Activated CD4-positive, alpha-beta T cell treated with anti-CD3 and anti-CD28 coated beads for 36 hours (primary cell): ENCODE results near the gene BCR. TPM values are rescaled to one million over a fixed set of nuclear protein-coding genes. Genes with fewer than 3 reads are reported as not detected.

ENCODE experiments used
- ATAC-seq: fragments of 200-7000 bp; cut with Tn5 transposase; one replicate; pipeline ENCODE4 v1.10.0; 2021; ENCODE audit warnings: mild to moderate bottlenecking, moderate library complexity
- CTCF ChIA-PET: fragments of 350-600 bp; sonication (Branson Sonifier 250); formaldehyde crosslinking; loops from one replicate; lab custom pipeline; 2021; ENCODE audit warnings: antibody characterized with exemption; lab: Charles Lee
- POLR2A ChIA-PET: fragments of 350-600 bp; sonication (Branson Sonifier 250); formaldehyde crosslinking; loops from one replicate; lab custom pipeline; 2021; ENCODE audit warnings: antibody characterized with exemption, inconsistent platforms; lab: Charles Lee
- DNase-seq: peaks from one replicate; pipeline ENCODE4 v3.0.0-alpha.2; 2020
- H3K27ac Mint-ChIP-seq: one replicate; pipeline ENCODE4 v1.8.0; 2021; ENCODE audit warnings: mixed read lengths
- H3K27me3 Mint-ChIP-seq: one replicate; pipeline ENCODE4 v1.8.0; 2021; ENCODE audit warnings: mixed read lengths
- H3K36me3 Mint-ChIP-seq: one replicate; pipeline ENCODE4 v1.8.0; 2021; ENCODE audit warnings: low read depth, mixed read lengths
- H3K4me1 Mint-ChIP-seq: one replicate; pipeline ENCODE4 v1.8.0; 2021; ENCODE audit warnings: mixed read lengths
- H3K4me3 Mint-ChIP-seq: one replicate; pipeline ENCODE4 v1.8.0; 2021; ENCODE audit warnings: mild to moderate bottlenecking, moderate library complexity, mixed read lengths
- H3K9me3 Mint-ChIP-seq: one replicate; pipeline ENCODE4 v1.8.0; 2021; ENCODE audit warnings: low read depth, mixed read lengths
- intact Hi-C, 2 experiments: fragments of 100-400 bp; cut with DNase I in 1 of 2; cut with micrococcal nuclease in 1 of 2; formaldehyde crosslinking; loops; one replicate each; pipeline versions ENCODE4 v1.14.2 to v1.15.1; 2022 to 2024; cut with DNase I, micrococcal nuclease
- total RNA-seq, 2 experiments: library from RNA; stranded (reverse); gene quantifications; one replicate each; pipeline ENCODE4 v1.2.3, GENCODE V29; 2021

The BCR gene
- total RNA-seq, 2 experiments from 2014 or later = 45.5 to 58.0 TPM

GRCh38 chr22:23266780-23267179 is 86.5 kb downstream of the BCR start:
- H3K4me3 Mint-ChIP-seq = no peak overlapping the region
- intact Hi-C loops = no loop called here
- ATAC-seq (no peak), DNase-seq (no peak)
- H3K27me3 Mint-ChIP-seq = no peaks in the 10 kb centered on the region
- POLR2A ChIA-PET = no interaction called here
- H3K27ac Mint-ChIP-seq = no peak overlapping the region
- H3K4me1 Mint-ChIP-seq = no peaks in the 10 kb centered on the region
- no peaks in the 10 kb centered on the region for H3K9me3 Mint-ChIP-seq
- CTCF ChIA-PET = no interaction called here
- H3K36me3 Mint-ChIP-seq = peaks cover 17% of the 10 kb centered on the region

- H3K27me3 Mint-ChIP-seq = no peaks in the 10 kb centered on the region
- no peaks in the 10 kb centered on the region for H3K4me1 Mint-ChIP-seq
- no peaks in the 10 kb centered on the region for H3K9me3 Mint-ChIP-seq
- DNase-seq = no peak
- ATAC-seq = no peak
- no peak overlapping the region for H3K4me3 Mint-ChIP-seq
- H3K27ac Mint-ChIP-seq = no peak overlapping the region
- POLR2A ChIA-PET = no interaction called here
- peaks cover 17% of the 10 kb centered on the region for H3K36me3 Mint-ChIP-seq
- intact Hi-C loops = no loop called here
- CTCF ChIA-PET = no interaction called here
Measured at GRCh38 chr22:23267226-23268043, 87.1 kb downstream of the BCR start.

GRCh38 chr22:23268139-23268712 is 87.9 kb downstream of the BCR start:
- Mint-ChIP-seq H3K27ac (no peak overlapping the region), H3K27me3 (no peaks in the 10 kb centered on the region), H3K9me3 (no peaks in the 10 kb centered on the region), H3K36me3 (peaks cover 17% of the 10 kb centered on the region), H3K4me1 (no peaks in the 10 kb centered on the region), H3K4me3 (no peak overlapping the region)
- DNase-seq (no peak), ATAC-seq (no peak)
- ChIA-PET POLR2A (no interaction called here), CTCF (interaction anchor here (0.9 kb wide), 1 partner anchor 12 kb away, joined by 3 read pairs; no protein-coding TSS in a partner anchor)
- intact Hi-C loops = no loop called here

- ChIA-PET CTCF (interaction anchor here (0.9 kb wide), 1 partner anchor 12 kb away, joined by 3 read pairs; no protein-coding TSS in a partner anchor), POLR2A (no interaction called here)
- Mint-ChIP-seq H3K4me3 (no peak overlapping the region), H3K27me3 (no peaks in the 10 kb centered on the region), H3K27ac (no peak overlapping the region), H3K4me1 (no peaks in the 10 kb centered on the region), H3K36me3 (peaks cover 14% of the 10 kb centered on the region), H3K9me3 (no peaks in the 10 kb centered on the region)
- peak; percentile 25 for ATAC-seq
- intact Hi-C loops = no loop called here
- no peak for DNase-seq
Measured at GRCh38 chr22:23268877-23269276, 88.6 kb downstream of the BCR start.

- H3K4me3 Mint-ChIP-seq = no peak overlapping the region
- H3K9me3 Mint-ChIP-seq = no peaks in the 10 kb centered on the region
- intact Hi-C loops = loop anchor here in 1 of 2 experiments (5.0 kb wide), 1 partner anchor 72 kb away; no protein-coding TSS in a partner anchor
- no peaks in the 10 kb centered on the region for H3K4me1 Mint-ChIP-seq
- no peaks in the 10 kb centered on the region for H3K27me3 Mint-ChIP-seq
- no peak overlapping the region for H3K27ac Mint-ChIP-seq
- CTCF ChIA-PET = interaction anchor here (1.4 kb wide), 1 partner anchor 12 kb away, joined by 6 read pairs; no protein-coding TSS in a partner anchor
- ATAC-seq = no peak
- H3K36me3 Mint-ChIP-seq = peaks cover 10% of the 10 kb centered on the region
- no peak for DNase-seq
- POLR2A ChIA-PET = no interaction called here
Measured at GRCh38 chr22:23269441-23270211, 89.3 kb downstream of the BCR start.

DNA sequence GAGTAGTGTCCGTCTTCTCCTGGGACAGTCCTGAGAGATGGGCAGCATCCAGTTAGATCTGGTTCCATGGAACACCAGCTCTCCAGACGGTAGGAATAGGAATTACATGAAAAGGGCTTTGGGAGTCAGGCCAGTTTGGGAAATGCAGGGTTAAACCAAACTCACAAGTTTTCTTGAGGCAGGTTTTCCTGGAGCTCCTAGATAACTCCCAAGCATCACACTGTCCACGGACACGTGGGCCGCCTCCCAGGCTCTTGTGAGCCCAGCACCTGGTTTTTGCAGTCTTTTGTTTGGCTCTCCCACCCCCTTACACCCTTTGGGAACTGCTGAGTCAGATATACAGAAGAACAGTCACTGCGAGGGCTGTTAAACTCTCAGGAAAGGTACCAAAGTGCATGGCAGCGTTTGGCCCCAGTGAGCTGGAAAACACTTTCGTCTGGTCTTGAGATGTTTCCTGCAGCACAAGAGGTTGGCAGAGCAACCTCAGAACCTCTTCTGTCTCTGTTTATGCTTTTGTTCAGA is 90.0 kb downstream of the BCR start:
- POLR2A ChIA-PET = no interaction called here
- H3K27ac Mint-ChIP-seq = no peak overlapping the region
- no peaks in the 10 kb centered on the region for H3K9me3 Mint-ChIP-seq
- intact Hi-C loops = loop anchor here in 1 of 2 experiments (5.0 kb wide), 1 partner anchor 73 kb away; no protein-coding TSS in a partner anchor
- DNase-seq (no peak), ATAC-seq (no peak)
- H3K27me3 Mint-ChIP-seq = no peaks in the 10 kb centered on the region
- peaks cover 10% of the 10 kb centered on the region for H3K36me3 Mint-ChIP-seq
- H3K4me1 Mint-ChIP-seq = no peaks in the 10 kb centered on the region
- CTCF ChIA-PET = interaction anchor here (1.4 kb wide), 1 partner anchor 12 kb away, joined by 6 read pairs; no protein-coding TSS in a partner anchor
- H3K4me3 Mint-ChIP-seq = no peak overlapping the region

- H3K4me1 Mint-ChIP-seq = no peaks in the 10 kb centered on the region
- ATAC-seq (no peak), DNase-seq (no peak)
- intact Hi-C loops = loop anchor here in 1 of 2 experiments (5.0 kb wide), 1 partner anchor 74 kb away; no protein-coding TSS in a partner anchor
- H3K27me3 Mint-ChIP-seq = no peaks in the 10 kb centered on the region
- H3K27ac Mint-ChIP-seq = no peak overlapping the region
- POLR2A ChIA-PET = no interaction called here
- H3K9me3 Mint-ChIP-seq = no peaks in the 10 kb centered on the region
- CTCF ChIA-PET = interaction anchor here (1.4 kb wide), 1 partner anchor 11 kb away, joined by 6 read pairs; no protein-coding TSS in a partner anchor
- no peak overlapping the region for H3K4me3 Mint-ChIP-seq
- H3K36me3 Mint-ChIP-seq = peaks cover 10% of the 10 kb centered on the region
Measured at GRCh38 chr22:23270798-23271596, 90.7 kb downstream of the BCR start.

- POLR2A ChIA-PET = no interaction called here
- Mint-ChIP-seq H3K4me1 (no peaks in the 10 kb centered on the region), H3K4me3 (no peak overlapping the region), H3K36me3 (peaks cover 10% of the 10 kb centered on the region), H3K9me3 (no peaks in the 10 kb centered on the region), H3K27me3 (no peaks in the 10 kb centered on the region), H3K27ac (no peak overlapping the region)
- DNase-seq = no peak
- intact Hi-C loops = loop anchor here in 1 of 2 experiments (5.0 kb wide), 1 partner anchor 74 kb away; no protein-coding TSS in a partner anchor
- ATAC-seq = no peak
- CTCF ChIA-PET = no interaction called here
Measured at GRCh38 chr22:23271597-23271908, 91.2 kb downstream of the BCR start.

GRCh38 chr22:23272371-23272770 is 92.1 kb downstream of the BCR start:
- Mint-ChIP-seq H3K4me1 (no peaks in the 10 kb centered on the region), H3K27ac (no peak overlapping the region), H3K9me3 (no peaks in the 10 kb centered on the region), H3K27me3 (no peaks in the 10 kb centered on the region), H3K4me3 (no peak overlapping the region), H3K36me3 (peaks cover 10% of the 10 kb centered on the region)
- CTCF ChIA-PET = no interaction called here
- POLR2A ChIA-PET = no interaction called here
- DNase-seq (no peak), ATAC-seq (no peak)
- intact Hi-C loops = loop anchor here in 1 of 2 experiments (5.0 kb wide), 1 partner anchor 75 kb away; no protein-coding TSS in a partner anchor

GRCh38 chr22:23272834-23273233 is 92.5 kb downstream of the BCR start:
- Mint-ChIP-seq H3K4me3 (no peak overlapping the region), H3K27me3 (no peaks in the 10 kb centered on the region), H3K36me3 (peaks cover 10% of the 10 kb centered on the region), H3K27ac (no peak overlapping the region), H3K4me1 (no peaks in the 10 kb centered on the region), H3K9me3 (no peaks in the 10 kb centered on the region)
- ChIA-PET CTCF (interaction anchor here (0.7 kb wide), 1 partner anchor 109 kb away, joined by 3 read pairs; no protein-coding TSS in a partner anchor), POLR2A (no interaction called here)
- ATAC-seq = no peak
- DNase-seq = no peak
- intact Hi-C loops = loop anchor here in 1 of 2 experiments (5.0 kb wide), 1 partner anchor 76 kb away; no protein-coding TSS in a partner anchor
